Ishikawa (cell line): Measurements from ENCODE around the gene COX6B2.

ENCODE experiments used
- CEBPB ChIP-seq: IDR thresholded peaks from 2 replicates; pipeline ENCODE4 v1.6.1; 2012
- CREB1 ChIP-seq: IDR thresholded peaks from 2 replicates; pipeline ENCODE4 v1.6.1; 2012; ENCODE audit warnings: low read depth
- NFIC ChIP-seq: IDR thresholded peaks from 2 replicates; pipeline ENCODE4 v1.6.1; 2012
- RAD21 ChIP-seq: IDR thresholded peaks from 2 replicates; pipeline ENCODE4 v1.6.1; 2012; ENCODE audit warnings: low read depth
- TEAD4 ChIP-seq: IDR thresholded peaks from 2 replicates; pipeline ENCODE4 v1.6.1; 2012
- YY1 ChIP-seq: IDR thresholded peaks from 2 replicates; pipeline ENCODE4 v1.6.1; 2012; ENCODE audit warnings: low read depth
- TF ChIP-seq, protein P1 (sequence below): IDR thresholded peaks from 2 replicates; pipeline ENCODE4 v1.6.1; 2012
- TF ChIP-seq, protein P2 (sequence below): IDR thresholded peaks from 2 replicates; pipeline ENCODE4 v1.6.1; 2012; ENCODE audit warnings: low read depth, mild to moderate bottlenecking

DNA sequence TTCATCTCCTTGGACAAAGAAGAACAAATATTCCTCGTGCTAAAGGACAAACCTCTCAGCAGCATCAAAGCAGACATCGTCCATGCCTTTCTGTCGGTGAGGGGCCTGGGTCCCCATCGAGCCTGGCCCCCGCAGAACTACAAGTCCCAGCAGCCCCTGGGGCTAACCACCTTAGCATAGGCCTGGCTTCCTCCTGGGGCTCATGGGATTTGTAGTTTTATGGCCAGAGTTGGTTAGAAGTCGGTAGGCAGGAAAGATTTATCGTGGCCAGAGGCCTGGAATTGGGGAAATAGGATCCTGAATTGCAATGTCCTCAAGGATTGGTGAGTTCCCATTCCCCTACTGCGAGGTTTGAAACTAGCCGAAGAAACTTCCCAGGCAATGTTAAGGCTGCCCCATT lies 49.0 kb downstream of the COX6B2 start:
- TF ChIP-seq NFIC (no peak), CEBPB (no peak), YY1 (no peak), TEAD4 (no peak), RAD21 (no peak), CREB1 (0 out of 2 replicates have a peak, but pooled peaks have one; percentile 14)
- TF ChIP-seq, protein P1, sequence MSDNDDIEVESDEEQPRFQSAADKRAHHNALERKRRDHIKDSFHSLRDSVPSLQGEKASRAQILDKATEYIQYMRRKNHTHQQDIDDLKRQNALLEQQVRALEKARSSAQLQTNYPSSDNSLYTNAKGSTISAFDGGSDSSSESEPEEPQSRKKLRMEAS = no peak
- TF ChIP-seq, protein P2, sequence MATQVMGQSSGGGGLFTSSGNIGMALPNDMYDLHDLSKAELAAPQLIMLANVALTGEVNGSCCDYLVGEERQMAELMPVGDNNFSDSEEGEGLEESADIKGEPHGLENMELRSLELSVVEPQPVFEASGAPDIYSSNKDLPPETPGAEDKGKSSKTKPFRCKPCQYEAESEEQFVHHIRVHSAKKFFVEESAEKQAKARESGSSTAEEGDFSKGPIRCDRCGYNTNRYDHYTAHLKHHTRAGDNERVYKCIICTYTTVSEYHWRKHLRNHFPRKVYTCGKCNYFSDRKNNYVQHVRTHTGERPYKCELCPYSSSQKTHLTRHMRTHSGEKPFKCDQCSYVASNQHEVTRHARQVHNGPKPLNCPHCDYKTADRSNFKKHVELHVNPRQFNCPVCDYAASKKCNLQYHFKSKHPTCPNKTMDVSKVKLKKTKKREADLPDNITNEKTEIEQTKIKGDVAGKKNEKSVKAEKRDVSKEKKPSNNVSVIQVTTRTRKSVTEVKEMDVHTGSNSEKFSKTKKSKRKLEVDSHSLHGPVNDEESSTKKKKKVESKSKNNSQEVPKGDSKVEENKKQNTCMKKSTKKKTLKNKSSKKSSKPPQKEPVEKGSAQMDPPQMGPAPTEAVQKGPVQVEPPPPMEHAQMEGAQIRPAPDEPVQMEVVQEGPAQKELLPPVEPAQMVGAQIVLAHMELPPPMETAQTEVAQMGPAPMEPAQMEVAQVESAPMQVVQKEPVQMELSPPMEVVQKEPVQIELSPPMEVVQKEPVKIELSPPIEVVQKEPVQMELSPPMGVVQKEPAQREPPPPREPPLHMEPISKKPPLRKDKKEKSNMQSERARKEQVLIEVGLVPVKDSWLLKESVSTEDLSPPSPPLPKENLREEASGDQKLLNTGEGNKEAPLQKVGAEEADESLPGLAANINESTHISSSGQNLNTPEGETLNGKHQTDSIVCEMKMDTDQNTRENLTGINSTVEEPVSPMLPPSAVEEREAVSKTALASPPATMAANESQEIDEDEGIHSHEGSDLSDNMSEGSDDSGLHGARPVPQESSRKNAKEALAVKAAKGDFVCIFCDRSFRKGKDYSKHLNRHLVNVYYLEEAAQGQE = no peak
